ENCODE data around the gene SCLY. TPM values are rescaled to one million over a fixed set of nuclear protein-coding genes. Genes with fewer than 3 reads are reported as not detected.

The SCLY gene
- total and polyA plus RNA-seq, 2 donors (not counting 1 experiment from before 2014, with no cell fraction given): 16.4 to 42.4 TPM

GRCh38 chr2:238100821-238101771, 40.3 kb downstream of the SCLY start:
- TF ChIP-seq EZH2 (IDR thresholded peaks at IDR 0.05; ENCODE audit: borderline replicate concordance, insufficient read depth, low read depth, low read length, poor library complexity, severe bottlenecking) (no peak), CTCF (IDR thresholded peaks at IDR 0.05) (no peak)
- Histone ChIP-seq H3K79me2 (ENCODE audit: control insufficient read depth, insufficient read depth, low read length) (no peaks in the 10 kb centered on the region), H2AFZ (ENCODE audit: insufficient read depth, low read depth, low read length, poor library complexity, severe bottlenecking) (no peak overlapping the region), H3K4me3 (ENCODE audit: control extremely low read depth in 1 of 5, extremely low read depth in 1 of 5, insufficient read depth in 1 of 5, low read depth in 2 of 5, low read length in 4 of 5) (no peak overlapping the region), H3K36me3 (replicated peaks in 1 of 2; ENCODE audit: control extremely low read depth in 1 of 2, control insufficient read depth in 1 of 2, extremely low read depth in 1 of 2, insufficient read depth in 2 of 2, low read length in 1 of 2) (no peaks in the 10 kb centered on the region), H3K27ac (ENCODE audit: low read length in 2 of 2) (no peak overlapping the region), H3K4me2 (replicated peaks; ENCODE audit: low read depth, low read length, poor library complexity, severe bottlenecking) (no peak overlapping the region), H3K4me1 (ENCODE audit: control insufficient read depth in 2 of 2, insufficient read depth in 2 of 2, low read length in 2 of 2) (peaks cover 15 to 30% of the 10 kb centered on the region in 2 donors), H3K9ac (ENCODE audit: low read length) (no peak overlapping the region), H3K27me3 (replicated peaks in 1 of 4; ENCODE audit: control extremely low read depth in 1 of 4, control insufficient read depth in 3 of 4, insufficient read depth in 4 of 4, low read length in 3 of 4) (no peaks in the 10 kb centered on the region), H3K9me3 (ENCODE audit: control extremely low read depth in 1 of 3, control insufficient read depth in 2 of 3, insufficient read depth in 1 of 3, low read length in 2 of 3) (no peaks in the 10 kb centered on the region), H4K20me1 (ENCODE audit: control insufficient read depth, insufficient read depth, low read length, poor library complexity, severe bottlenecking) (no peaks in the 10 kb centered on the region)
- peaks cover 18% of the 10 kb centered on the region for H3K4me1 Mint-ChIP-seq
- no peak for ATAC-seq (ENCODE audit: low read depth)
- ChIA-PET POLR2A (no interaction called here), CTCF (no interaction called here)
- no peaks in the 10 kb centered on the region for H3K27me3 Mint-ChIP-seq
- WGBS (ENCODE audit: insufficient coverage): 91% methylated on average over 23 of the region's 28 CpGs
- DNase-seq: no peak
- H3K27ac Mint-ChIP-seq: peak overlapping the region; percentile 20
- no peaks in the 10 kb centered on the region for H3K9me3 Mint-ChIP-seq (ENCODE audit: insufficient read depth)
- intact Hi-C loops (cut with micrococcal nuclease): no loop called here
- no peak overlapping the region for H3K4me3 Mint-ChIP-seq
